GM12801 (cell line): ENCODE results near the gene ADARB1.

Experiments
- TF ChIP-seq, protein P1 (sequence below): IDR thresholded peaks from one replicate; pipeline ENCODE4 v1.5.1; 2011; ENCODE audit warnings: control low read depth; ENCODE audit not compliant: insufficient read length; ENCODE audit errors: extremely low read depth

The ADARB1 gene, protein sequence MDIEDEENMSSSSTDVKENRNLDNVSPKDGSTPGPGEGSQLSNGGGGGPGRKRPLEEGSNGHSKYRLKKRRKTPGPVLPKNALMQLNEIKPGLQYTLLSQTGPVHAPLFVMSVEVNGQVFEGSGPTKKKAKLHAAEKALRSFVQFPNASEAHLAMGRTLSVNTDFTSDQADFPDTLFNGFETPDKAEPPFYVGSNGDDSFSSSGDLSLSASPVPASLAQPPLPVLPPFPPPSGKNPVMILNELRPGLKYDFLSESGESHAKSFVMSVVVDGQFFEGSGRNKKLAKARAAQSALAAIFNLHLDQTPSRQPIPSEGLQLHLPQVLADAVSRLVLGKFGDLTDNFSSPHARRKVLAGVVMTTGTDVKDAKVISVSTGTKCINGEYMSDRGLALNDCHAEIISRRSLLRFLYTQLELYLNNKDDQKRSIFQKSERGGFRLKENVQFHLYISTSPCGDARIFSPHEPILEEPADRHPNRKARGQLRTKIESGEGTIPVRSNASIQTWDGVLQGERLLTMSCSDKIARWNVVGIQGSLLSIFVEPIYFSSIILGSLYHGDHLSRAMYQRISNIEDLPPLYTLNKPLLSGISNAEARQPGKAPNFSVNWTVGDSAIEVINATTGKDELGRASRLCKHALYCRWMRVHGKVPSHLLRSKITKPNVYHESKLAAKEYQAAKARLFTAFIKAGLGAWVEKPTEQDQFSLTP

DNA sequence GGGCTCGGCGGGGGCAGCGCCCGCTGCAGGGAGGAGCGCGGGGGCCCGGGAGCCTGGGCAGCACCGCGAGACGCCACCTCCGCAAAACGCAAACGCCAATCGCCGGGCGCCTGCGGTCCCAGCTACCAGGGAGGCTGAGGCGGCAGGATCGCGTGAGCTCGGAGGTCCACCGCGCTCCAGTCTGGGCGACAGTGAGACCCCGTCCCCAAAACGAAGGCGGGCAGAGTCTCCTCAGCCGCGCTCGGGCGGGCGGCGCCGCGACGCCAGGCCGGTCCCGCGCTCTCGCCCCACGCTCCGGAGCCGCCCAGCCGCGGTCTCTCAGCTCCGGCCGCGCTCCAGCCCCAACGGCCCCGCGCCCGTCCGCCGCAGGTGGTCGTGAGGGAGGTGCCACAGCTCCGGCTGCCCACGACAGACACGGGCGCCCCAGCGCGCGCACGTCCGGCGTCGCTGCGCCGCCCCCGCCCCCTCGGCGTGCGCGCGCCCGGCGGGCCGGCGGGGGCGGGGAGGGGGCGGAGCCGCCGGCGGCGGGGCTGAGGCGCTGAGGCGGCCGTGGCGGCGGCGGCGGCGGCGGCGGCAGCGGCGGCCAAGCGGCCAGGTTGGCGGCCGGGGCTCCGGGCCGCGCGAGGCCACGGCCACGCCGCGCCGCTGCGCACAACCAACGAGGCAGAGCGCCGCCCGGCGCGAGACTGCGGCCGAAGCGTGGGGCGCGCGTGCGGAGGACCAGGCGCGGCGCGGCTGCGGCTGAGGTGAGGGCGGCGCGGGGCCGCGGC, at the start of gene ADARB1:
TSS of gene ADARB1 (plus strand) at position 533 of the 770 bp plus-strand sequence. CDS start 97,077 bp downstream, outside the sequence.
- TF ChIP-seq, protein P1, sequence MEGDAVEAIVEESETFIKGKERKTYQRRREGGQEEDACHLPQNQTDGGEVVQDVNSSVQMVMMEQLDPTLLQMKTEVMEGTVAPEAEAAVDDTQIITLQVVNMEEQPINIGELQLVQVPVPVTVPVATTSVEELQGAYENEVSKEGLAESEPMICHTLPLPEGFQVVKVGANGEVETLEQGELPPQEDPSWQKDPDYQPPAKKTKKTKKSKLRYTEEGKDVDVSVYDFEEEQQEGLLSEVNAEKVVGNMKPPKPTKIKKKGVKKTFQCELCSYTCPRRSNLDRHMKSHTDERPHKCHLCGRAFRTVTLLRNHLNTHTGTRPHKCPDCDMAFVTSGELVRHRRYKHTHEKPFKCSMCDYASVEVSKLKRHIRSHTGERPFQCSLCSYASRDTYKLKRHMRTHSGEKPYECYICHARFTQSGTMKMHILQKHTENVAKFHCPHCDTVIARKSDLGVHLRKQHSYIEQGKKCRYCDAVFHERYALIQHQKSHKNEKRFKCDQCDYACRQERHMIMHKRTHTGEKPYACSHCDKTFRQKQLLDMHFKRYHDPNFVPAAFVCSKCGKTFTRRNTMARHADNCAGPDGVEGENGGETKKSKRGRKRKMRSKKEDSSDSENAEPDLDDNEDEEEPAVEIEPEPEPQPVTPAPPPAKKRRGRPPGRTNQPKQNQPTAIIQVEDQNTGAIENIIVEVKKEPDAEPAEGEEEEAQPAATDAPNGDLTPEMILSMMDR: no peak

DNA sequence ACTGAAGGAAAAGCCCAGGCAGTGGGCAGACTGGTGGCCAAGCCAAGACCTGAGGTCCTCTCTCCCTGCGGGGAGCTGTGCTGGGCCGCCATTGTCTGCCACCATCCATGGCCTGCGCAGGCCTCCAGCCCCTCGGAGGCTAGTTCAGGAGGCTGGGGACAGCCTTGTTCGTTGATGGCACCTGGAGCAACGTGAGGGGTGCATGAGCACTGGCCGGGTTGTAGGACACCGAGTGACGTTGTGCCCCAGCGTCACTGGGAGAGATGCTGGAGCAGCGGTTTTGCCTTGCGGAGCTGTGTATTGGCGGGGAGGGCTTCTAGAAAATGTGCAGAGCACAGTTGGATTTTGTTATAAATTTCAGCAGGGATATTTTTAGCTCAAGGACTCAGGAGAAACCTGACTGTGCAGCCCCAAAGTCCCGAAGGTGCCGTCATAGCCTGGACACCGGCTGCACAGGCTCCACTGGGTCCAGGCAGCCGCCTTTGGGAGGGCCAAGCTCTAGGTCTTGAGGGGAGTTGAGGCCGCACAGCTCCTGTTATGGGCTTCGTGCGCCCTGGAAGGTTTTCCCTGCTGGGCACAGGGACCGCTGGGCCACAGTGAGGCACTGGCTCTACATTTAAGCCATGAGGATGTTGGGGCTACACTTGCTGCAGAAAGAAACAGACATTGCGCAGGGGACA, 48.2 kb upstream of the ADARB1 start:
- TF ChIP-seq, protein P1: no peak

DNA sequence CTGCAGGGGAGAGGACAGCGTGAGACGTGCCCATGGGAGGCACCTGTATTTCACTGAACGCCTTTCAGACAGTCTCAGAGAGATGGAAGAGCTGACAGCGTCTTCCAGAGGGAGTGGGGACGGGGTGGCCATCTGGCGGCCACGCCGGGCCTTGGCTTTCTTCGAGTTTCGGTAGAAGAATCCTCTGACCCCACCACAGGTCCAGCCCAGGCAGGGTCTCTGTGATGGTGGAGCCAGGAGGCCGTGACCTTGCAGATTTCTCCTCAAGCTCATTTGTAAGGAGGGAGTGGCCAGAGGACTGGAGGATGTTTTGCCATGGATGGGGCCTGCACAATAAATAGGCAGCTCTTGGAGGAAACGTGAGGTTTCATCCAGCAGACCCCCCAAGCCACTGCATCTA, 47.6 kb upstream of the ADARB1 start:
- TF ChIP-seq, protein P1: no peak

DNA sequence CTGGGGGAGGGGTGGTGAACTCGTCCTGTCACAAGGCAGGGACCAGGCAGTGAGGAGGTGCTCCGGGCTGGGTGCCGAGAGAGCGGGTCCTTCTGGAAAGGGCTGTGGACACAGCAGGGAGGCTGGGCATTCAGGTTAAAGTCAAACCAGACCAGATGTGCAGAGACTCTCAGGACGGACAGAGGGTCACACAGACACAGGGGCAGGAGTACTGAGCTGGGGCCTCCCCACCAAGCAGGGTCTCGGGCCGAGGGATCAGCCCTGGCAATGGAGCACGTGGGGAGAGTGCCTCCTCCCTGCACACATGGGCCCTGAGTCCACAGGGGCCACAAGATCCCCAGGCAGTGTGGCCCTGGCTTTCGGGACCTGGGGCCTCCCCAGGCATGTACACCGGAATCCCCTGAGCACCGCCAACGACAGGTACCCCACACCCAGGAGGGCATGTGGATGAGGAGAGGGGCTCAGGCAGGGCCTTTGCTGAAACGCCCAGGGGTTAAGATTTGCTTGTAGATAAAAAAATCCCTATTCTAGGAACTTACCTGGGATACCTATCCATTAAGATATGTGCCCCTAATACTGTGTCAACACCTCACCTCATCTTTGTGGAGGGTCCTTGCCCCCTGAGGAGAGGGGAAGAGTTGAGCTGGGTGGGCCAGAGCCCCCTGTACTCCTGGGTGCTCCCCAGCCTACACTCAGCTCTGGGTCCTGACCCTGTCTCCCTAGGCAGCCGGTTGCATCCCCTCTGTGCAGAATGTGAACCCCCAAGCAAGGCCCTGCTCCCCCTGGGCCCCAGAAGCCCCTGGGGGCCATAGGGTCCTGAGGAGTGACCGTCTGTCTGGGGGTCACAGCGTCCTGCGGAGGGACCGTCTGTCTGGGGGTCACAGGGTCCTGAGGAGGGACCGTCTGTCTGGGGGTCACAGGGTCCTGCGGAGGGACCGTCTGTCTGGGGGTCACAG, 46.9 kb upstream of the ADARB1 start:
- TF ChIP-seq, protein P1: no peak

DNA sequence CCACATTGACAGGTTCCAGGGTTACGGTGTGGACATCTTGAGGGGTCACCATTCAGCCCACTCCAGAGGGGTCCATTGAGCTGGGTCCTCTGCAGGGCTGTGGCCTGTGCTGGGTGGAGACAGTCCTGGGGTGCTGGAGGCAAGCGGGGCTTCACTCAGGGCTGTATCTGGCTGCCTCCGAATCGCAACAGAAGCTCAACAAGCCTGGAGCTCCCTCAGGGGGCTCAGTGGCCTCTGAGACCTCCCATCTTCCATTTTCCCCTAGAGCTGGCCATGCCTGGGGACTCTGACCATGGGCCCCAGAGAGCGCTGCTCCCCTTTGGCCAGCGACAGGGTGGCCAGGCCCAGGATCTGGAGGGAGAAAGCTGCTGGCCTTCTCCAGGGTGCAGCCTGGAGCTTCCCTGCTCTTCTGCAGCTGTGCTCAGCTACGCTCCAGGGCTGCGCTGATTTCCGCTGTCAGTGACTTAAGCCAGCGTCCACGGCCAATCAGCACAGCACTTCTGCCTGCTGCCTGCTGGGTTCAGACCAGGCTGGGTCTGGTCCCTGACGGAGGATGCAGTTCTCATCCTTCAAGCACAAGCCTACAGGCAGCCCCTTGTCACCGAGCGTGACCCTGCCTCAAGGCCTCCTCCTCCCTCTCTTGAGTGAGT, 45.0 kb upstream of the ADARB1 start:
- TF ChIP-seq, protein P1: no peak

DNA sequence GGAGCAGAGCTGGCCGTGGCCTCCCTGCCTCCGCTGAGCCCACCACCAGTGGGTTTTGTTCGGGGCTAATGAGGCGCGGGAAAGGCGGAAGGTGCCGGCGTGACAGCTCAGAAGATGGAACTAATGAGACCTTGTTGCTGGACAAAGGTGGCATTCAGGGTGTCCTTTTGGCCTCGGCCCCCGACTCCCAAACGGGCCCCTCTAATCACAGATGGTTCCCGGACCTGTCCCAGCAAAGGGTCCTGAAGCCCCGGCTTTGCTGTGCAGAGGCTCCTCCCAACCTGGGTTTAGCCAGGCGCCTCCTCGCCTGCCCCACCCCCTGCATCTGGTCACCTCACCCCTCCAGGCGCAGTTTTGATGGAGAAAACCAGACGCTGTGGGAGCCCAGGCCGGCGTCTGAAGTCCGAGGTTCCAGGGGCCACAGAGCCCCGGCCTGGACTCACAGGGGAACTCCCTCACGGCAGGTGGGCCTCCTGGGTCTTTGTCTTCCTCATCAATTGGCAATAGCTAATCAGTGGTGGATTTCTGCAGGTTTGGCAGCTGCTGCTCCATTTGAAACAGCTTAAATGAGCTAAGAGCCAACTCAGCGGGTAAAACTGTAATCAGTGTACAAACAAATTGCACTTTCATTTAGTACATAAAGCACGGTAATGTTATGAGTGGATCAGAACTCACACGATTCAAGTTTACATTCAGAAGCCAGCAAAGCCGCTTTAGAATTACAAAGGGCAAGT, 44.3 kb upstream of the ADARB1 start:
- TF ChIP-seq, protein P1: no peak
